ENCODE data around the gene TSPAN9.
A peak's percentile ranks its signal among the peaks of the same experiment; 100 is the strongest.

TSPAN9 gene

DNA sequence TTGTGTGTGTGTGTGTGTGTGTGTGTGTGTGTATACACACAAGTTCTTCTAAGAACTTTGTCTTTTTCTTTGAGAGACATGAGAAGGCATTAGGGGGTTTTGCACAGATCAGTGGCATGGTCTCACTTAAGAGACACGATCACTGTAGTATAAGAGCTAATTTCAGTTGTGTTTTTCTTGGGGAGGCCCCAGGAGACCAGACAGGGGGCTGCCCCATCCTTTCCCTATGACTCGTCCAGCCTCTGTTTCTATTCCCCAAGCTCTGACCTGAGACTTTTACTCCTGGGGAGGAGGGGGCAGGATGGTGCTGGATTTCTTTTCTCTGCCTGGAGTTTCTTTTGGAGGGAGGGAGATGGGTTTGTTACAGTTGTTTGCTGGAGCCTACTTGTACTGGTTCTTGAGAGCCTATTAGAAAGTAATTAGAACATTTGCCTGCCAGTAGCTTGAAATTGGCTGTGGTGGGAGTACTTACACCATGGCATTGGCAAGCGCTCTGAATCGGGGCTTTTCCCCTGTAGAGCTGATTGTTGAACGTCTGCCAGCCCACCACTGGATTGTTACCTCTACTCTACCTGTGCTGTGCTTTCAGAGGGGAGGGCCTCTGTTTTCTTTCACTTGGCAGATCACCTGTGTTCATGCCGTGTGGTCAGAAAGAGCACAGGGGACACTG is 109.5 kb downstream of the TSPAN9 start:
- peaks cover 6% of the 10 kb centered on the region for H3K4me1 Mint-ChIP-seq (ENCODE audit: low read depth)
- peaks cover 10% of the 10 kb centered on the region for H3K27me3 Mint-ChIP-seq
- H3K27ac Mint-ChIP-seq: no peak overlapping the region
- no peaks in the 10 kb centered on the region for H3K36me3 Mint-ChIP-seq (ENCODE audit: low read depth)
- DNase-seq: no peak
- H3K9me3 Mint-ChIP-seq: no peaks in the 10 kb centered on the region
- no peak overlapping the region for H3K4me3 Mint-ChIP-seq

DNA sequence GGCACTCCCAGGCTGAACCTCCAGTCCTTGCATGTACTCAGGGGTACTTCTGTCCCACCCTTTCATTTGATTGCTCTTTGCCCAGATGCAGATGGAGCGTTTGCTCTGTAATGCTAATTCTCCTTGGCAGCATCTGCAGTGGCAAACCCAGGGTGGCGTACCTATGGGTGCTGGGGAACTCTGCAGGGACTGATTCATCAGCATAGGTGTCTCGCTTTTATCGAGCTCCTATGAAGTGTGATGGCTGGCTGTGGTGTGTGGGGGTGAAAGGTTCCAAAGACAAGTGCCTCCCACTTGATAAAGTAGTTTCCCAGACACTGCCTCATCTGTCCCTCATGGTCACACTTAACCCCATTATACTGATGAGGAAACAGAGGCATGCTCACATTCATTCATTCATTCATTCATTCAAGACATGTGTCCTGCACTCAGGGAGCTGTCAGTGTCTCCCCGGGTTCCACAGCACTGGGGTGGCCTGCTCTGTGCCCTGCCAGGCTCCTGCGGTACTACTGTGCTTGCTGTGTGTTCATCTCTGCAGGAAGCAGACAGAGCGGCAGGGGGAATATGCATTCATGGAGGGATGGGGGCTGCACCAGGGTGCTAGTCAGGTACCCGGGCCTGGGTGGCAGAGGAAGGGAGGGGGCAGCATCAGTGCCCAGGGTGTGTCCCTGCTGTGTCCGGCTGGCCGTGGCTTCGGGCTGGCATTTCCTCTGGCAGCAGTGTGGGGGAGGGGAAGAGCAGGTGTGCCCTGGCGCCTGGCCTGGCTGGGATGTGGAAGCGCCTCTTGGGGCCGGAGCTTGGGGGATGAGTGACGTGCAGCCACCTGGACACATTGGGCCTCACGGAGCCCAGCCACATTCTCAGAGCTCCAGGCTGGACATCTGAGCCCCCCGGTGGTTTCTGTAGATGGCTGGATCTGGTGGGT is 110.9 kb downstream of the TSPAN9 start:
- H3K4me1 Mint-ChIP-seq (ENCODE audit: low read depth): peaks cover 6% of the 10 kb centered on the region
- peaks cover 8% of the 10 kb centered on the region for H3K27me3 Mint-ChIP-seq
- no peaks in the 10 kb centered on the region for H3K36me3 Mint-ChIP-seq (ENCODE audit: low read depth)
- no peak overlapping the region for H3K4me3 Mint-ChIP-seq
- no peak for DNase-seq
- H3K27ac Mint-ChIP-seq: no peak overlapping the region
- no peaks in the 10 kb centered on the region for H3K9me3 Mint-ChIP-seq

DNA sequence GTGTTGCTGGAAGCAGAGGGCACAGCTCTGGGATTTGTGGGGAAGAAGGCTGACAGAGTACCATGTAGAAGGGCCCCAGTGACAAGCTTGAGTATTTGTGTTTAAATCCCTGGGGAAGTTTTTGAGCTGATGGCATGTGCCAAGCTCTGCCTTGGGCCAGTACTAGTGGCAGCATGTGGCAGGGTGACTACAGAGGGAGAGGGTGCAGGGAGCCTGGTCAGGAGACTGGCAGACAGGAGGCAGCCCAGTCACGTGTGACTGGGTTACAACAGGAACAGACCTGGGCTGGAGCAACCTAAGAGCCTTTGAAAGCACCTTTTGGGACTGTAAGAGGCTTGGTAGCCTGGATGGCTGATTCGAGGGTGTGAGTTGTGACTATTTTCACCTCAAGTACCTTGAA is 112.1 kb downstream of the TSPAN9 start:
- peaks cover 8% of the 10 kb centered on the region for H3K27me3 Mint-ChIP-seq
- H3K27ac Mint-ChIP-seq: no peak overlapping the region
- H3K36me3 Mint-ChIP-seq (ENCODE audit: low read depth): no peaks in the 10 kb centered on the region
- peaks cover 6% of the 10 kb centered on the region for H3K4me1 Mint-ChIP-seq (ENCODE audit: low read depth)
- no peak for DNase-seq
- H3K9me3 Mint-ChIP-seq: no peaks in the 10 kb centered on the region
- no peak overlapping the region for H3K4me3 Mint-ChIP-seq

DNA sequence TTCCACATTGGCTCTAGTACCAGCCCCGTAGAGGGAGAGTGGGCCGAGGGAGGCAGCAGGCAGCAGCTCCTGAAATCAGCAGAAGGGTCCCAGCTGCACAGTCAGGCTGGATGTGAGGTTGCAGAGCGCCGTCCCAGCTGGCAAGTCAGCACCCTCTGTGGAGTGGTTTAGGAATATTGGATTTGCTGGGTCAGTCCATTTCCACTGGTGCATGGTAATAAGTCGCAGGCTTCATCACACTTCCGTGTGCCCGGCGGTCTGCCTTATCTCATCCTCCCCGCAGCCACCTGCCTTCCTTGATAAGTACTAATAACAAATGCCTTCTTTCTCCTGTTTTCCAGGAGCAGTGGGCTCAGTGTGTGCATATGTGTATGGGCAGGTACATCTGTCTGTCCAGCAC is 112.9 kb downstream of the TSPAN9 start:
- peaks cover 8% of the 10 kb centered on the region for H3K27me3 Mint-ChIP-seq
- H3K27ac Mint-ChIP-seq: no peak overlapping the region
- peaks cover 6% of the 10 kb centered on the region for H3K4me1 Mint-ChIP-seq (ENCODE audit: low read depth)
- no peaks in the 10 kb centered on the region for H3K36me3 Mint-ChIP-seq (ENCODE audit: low read depth)
- H3K9me3 Mint-ChIP-seq: no peaks in the 10 kb centered on the region
- no peak overlapping the region for H3K4me3 Mint-ChIP-seq
- no peak for DNase-seq

DNA sequence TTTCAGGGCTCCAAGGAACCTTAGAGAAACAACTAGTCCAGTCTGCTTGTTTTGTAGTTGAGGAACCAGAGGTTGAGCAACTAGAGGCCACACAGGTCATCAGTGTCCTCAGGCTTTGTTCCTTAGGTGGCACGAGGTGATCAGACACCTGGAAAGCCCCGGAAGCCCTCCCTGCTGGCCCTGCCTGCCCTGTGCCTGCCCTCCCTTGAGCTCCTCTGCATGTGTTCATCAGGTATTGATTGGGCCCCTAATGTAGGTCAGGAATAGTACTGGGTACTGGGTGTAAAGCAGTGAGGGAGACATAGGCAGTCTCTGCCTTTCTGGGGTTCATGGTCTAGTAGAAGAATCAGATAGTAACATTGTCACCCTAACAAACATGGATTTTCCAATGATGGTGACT is 114.3 kb downstream of the TSPAN9 start:
- DNase-seq: no peak
- Mint-ChIP-seq H3K36me3 (ENCODE audit: low read depth) (no peaks in the 10 kb centered on the region), H3K27me3 (peaks cover 14% of the 10 kb centered on the region), H3K27ac (no peak overlapping the region), H3K9me3 (no peaks in the 10 kb centered on the region), H3K4me3 (no peak overlapping the region), H3K4me1 (ENCODE audit: low read depth) (peaks cover 3% of the 10 kb centered on the region)

DNA sequence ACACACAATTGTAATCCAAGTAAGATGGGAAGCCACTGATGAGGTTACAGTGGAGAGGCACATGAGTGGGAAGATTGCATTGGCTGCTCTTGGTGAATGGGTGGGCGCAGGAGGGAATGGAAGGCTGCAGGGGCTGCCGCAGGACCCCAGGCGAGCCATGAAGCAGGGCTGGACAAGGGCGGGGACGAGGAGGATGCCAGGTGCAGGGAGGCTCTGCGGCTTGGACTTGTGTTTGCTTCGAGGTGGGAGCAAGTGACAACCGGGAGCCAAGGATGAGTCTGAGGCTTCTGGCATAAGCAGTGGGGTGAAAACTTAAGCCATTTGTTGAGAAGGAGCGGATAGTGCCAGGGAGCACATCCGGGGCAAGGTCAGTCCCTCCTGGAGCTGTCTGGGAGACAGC is 115.0 kb downstream of the TSPAN9 start:
- peaks cover 22% of the 10 kb centered on the region for H3K27me3 Mint-ChIP-seq
- no peaks in the 10 kb centered on the region for H3K4me1 Mint-ChIP-seq (ENCODE audit: low read depth)
- no peak overlapping the region for H3K4me3 Mint-ChIP-seq

DNA sequence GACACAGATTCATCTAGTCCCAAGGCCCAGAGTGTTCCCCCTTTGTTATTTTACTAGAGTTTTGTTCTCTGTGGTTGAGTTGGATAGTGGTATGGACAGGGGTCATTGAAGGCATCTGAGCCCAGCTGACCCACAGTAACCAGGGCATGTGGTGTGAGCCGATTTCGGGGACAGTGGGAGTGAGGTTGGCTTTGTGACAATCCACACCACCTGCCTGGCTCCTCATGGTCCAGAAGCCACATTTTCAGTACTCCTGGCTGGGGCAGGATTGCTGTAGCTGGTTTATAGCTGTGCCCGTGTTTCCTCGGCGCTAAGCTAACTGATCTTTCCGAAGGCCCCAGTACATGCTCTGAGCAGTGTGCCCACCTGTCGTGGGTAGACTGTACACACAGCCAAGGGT is 116.0 kb downstream of the TSPAN9 start:
- no peaks in the 10 kb centered on the region for H3K9me3 Mint-ChIP-seq
- no peak overlapping the region for H3K4me3 Mint-ChIP-seq
- no peaks in the 10 kb centered on the region for H3K36me3 Mint-ChIP-seq (ENCODE audit: low read depth)
- DNase-seq: no peak
- no peak overlapping the region for H3K27ac Mint-ChIP-seq
- H3K27me3 Mint-ChIP-seq: peaks cover 24% of the 10 kb centered on the region
- no peaks in the 10 kb centered on the region for H3K4me1 Mint-ChIP-seq (ENCODE audit: low read depth)

More for the DNA sequence above, 115.0 kb downstream of the TSPAN9 start:
- Mint-ChIP-seq H3K27ac (no peak overlapping the region), H3K36me3 (ENCODE audit: low read depth) (no peaks in the 10 kb centered on the region), H3K9me3 (no peaks in the 10 kb centered on the region)
- no peak for DNase-seq

DNA sequence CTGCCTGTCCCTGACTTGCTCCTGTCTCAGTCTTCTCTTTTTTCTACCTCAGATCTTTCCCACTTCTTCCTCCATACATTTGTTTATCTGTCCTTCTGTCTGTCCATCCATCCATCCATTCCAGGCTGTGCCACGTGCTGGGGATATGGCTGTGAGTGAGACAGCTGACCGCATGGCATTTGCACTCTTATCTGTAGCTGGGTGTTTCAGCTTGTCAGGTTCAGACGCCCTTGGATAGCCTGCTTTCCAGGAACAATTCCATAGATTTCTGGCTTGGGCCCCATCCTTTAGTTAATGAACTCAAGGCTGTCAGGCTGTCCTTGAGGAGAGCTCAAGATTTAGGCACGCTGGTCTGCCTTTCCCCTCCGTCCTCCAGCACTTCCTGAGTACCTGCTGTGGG is 116.6 kb downstream of the TSPAN9 start:
- Mint-ChIP-seq H3K36me3 (ENCODE audit: low read depth) (no peaks in the 10 kb centered on the region), H3K27me3 (peaks cover 26% of the 10 kb centered on the region), H3K4me3 (no peak overlapping the region), H3K9me3 (no peaks in the 10 kb centered on the region), H3K27ac (no peak overlapping the region), H3K4me1 (ENCODE audit: low read depth) (no peaks in the 10 kb centered on the region)
- no peak for DNase-seq

DNA sequence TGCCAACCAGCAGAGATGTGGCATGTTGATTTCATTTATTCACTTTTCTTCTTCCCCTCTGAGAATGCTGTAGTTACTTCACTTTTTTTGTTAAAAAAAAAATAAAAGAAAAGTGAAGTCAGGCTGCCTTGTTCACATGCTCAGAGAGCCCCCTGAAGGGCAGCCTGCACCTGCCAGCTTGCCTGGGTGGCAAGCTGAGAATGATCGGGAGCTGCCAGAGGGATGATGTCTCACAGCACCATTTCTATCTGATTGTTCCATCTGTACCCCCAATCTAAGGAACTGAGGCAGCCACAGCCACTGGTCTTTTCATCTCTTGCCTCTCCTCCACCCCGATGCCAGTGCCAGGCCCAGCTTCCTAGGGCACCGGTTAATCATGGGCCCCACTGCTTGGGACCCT is 118.2 kb downstream of the TSPAN9 start:
- no peaks in the 10 kb centered on the region for H3K9me3 Mint-ChIP-seq
- H3K4me1 Mint-ChIP-seq (ENCODE audit: low read depth): peaks cover 3% of the 10 kb centered on the region
- H3K27ac Mint-ChIP-seq: no peak overlapping the region
- no peak overlapping the region for H3K4me3 Mint-ChIP-seq
- DNase-seq: no peak
- H3K27me3 Mint-ChIP-seq: peaks cover 35% of the 10 kb centered on the region
- H3K36me3 Mint-ChIP-seq (ENCODE audit: low read depth): no peaks in the 10 kb centered on the region

DNA sequence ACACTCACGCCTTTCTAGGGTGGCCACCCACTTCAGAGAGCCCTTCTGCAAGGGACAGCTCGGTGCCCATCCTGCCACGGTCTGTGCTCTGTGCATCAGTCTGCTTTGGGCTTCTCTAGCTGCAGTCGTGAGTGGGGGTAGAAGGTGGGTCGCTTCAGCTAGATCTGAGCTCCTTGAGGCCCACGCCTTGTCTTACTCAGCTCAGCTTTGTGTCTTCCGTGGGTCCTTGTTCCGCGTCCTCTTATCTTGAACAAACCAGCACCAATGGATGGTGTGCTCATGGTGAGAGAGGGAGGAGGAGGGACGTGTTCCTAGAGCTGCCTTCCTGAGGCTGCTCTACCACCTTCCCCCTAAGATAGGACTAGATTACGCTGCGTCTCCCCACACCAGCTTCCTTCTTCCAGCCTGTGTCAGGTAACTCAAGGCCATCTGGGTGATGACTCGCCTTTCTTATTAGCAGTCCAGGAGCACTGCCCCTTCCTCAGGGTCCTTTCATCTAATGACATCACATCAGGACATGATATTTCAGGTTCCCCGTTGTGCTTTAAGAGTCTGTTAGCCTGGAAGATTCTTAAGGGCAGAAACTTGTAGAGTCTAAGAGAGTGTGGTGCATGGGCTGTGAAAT is 118.8 kb downstream of the TSPAN9 start:
- no peak overlapping the region for H3K4me3 Mint-ChIP-seq
- no peaks in the 10 kb centered on the region for H3K9me3 Mint-ChIP-seq
- H3K27ac Mint-ChIP-seq: no peak overlapping the region
- H3K27me3 Mint-ChIP-seq: peaks cover 35% of the 10 kb centered on the region
- no peak for DNase-seq
- no peaks in the 10 kb centered on the region for H3K36me3 Mint-ChIP-seq (ENCODE audit: low read depth)
- peaks cover 3% of the 10 kb centered on the region for H3K4me1 Mint-ChIP-seq (ENCODE audit: low read depth)

DNA sequence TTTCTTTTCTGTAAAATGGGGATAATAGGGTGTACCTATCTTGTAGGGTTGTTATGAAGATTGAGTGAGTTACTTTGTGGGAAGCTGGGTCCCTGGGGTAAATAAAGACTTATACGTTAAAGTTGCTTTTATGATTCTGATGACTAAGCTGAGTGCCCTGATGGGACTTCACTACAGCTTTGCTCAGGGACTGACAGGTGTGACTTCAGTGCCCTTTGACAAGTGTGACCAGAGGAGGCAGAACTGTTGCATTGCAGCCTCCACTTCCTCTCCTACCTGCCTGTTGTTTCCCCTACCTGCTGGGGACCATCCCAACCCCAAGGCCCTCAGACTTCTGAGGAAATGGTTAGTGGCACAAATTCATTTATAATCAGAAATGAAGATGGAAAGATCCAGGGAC is 119.3 kb downstream of the TSPAN9 start:
- peaks cover 4% of the 10 kb centered on the region for H3K4me1 Mint-ChIP-seq (ENCODE audit: low read depth)
- no peaks in the 10 kb centered on the region for H3K9me3 Mint-ChIP-seq
- H3K27ac Mint-ChIP-seq: no peak overlapping the region
- H3K27me3 Mint-ChIP-seq: peaks cover 41% of the 10 kb centered on the region
- no peak overlapping the region for H3K4me3 Mint-ChIP-seq
- H3K36me3 Mint-ChIP-seq (ENCODE audit: low read depth): no peaks in the 10 kb centered on the region
- DNase-seq: no peak

DNA sequence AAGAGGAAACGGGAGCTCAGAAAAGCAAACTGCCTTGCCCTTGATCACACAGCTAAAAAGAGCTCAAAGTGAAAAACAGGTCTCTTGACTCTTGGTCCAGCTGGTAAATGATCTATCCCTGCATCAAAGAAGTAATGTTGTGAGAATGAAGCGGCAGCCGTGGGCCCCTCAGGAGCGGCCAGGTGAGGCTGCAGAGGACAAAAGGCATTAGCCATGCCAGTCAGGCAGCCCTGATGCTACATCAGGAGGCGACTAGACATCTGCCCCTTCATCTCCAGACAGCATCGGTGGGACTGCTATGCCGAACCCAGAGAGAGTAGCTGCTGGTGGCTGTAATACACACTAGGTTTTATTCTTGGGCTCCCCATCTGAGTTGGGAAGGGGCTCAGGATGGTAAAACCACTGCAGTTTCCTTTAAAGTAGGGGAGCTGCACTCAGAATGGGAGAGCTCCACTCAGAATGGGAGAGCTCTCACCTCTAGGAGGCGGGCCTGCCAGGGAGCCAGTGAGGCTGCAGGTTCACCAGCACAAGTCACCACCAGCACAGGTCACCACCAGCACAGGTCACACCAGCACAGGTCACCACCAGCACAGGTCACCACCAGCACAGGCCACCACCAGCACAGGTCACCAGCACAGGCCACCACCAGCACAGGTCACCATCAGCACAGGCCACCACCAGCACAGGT is 120.1 kb downstream of the TSPAN9 start:
- no peaks in the 10 kb centered on the region for H3K36me3 Mint-ChIP-seq (ENCODE audit: low read depth)
- peaks cover 44% of the 10 kb centered on the region for H3K27me3 Mint-ChIP-seq
- no peak for DNase-seq
- H3K4me1 Mint-ChIP-seq (ENCODE audit: low read depth): peaks cover 4% of the 10 kb centered on the region
- H3K4me3 Mint-ChIP-seq: no peak overlapping the region
- no peak overlapping the region for H3K27ac Mint-ChIP-seq
- no peaks in the 10 kb centered on the region for H3K9me3 Mint-ChIP-seq

DNA sequence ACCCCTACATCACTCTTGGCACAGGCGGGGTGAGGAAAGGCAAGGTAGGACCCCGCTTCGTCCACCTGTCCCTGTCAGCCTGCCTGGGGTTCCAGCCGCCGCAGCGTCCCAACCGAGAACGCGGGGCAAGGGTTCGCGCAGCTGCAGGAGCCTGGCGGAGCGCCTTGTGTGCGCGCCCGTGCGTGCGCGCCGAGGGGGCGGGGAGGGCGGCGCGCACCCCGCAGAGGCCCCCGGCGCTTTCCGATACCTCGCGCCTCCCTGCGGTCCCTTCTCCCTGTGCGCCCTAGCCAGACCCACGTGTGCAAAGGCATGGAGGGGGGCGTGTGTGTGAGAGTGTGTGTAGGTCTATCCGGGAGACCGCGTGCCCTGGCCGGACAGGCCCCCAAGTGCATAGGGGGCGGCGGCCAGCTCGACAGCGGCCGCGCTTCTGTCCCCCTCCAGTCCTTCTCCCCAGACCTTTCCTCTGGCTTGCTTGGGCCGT is 122.4 kb downstream of the TSPAN9 start:
- DNase-seq: no peak
- H3K27me3 Mint-ChIP-seq: peaks cover 67% of the 10 kb centered on the region
- no peaks in the 10 kb centered on the region for H3K9me3 Mint-ChIP-seq
- H3K4me1 Mint-ChIP-seq (ENCODE audit: low read depth): peaks cover 4% of the 10 kb centered on the region
- no peak overlapping the region for H3K27ac Mint-ChIP-seq
- no peaks in the 10 kb centered on the region for H3K36me3 Mint-ChIP-seq (ENCODE audit: low read depth)
- peak overlapping the region; percentile 55 for H3K4me3 Mint-ChIP-seq

DNA sequence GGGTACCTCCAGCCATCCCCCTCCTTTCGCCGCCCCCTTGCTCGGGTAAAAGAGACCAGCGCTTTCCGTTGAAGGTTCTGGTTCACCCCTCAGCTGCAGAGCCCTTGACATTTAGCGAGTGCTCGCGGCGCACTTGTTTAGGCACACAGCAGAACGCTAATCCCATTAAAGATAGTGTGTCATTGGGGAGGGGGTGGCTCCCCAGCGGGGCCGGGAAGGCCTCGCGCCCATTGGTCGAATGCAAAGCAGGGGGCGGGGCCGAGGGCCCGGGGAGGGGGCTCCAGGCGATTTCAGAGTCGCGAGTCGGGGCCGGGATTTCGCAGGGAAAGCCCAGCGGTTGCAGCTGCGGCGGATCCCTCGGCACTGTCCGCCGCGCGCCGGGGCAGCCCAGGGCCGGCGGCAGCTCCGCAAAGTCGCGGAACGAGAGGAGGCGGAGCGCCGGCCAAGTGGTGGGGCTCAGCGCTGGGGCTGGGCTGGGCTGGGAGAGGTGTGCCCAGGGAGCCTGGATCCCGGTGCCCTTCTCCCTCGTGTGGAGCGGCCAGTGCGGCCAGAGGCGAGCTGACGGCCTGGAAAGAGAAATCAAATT is 122.9 kb downstream of the TSPAN9 start:
- Mint-ChIP-seq H3K27ac (no peak overlapping the region), H3K4me1 (ENCODE audit: low read depth) (peaks cover 4% of the 10 kb centered on the region), H3K9me3 (no peaks in the 10 kb centered on the region), H3K4me3 (peak overlapping the region; percentile 55), H3K27me3 (peaks cover 69% of the 10 kb centered on the region), H3K36me3 (ENCODE audit: low read depth) (no peaks in the 10 kb centered on the region)
- peak; percentile 32 for DNase-seq

All from activated T-cell treated with anti-CD3 and anti-CD28 coated beads, Interleukin-2, amount 50 U/mL, for 24 hours (primary cell).